Measurements from ENCODE around the gene CRABP2.

The CRABP2 gene

DNA sequence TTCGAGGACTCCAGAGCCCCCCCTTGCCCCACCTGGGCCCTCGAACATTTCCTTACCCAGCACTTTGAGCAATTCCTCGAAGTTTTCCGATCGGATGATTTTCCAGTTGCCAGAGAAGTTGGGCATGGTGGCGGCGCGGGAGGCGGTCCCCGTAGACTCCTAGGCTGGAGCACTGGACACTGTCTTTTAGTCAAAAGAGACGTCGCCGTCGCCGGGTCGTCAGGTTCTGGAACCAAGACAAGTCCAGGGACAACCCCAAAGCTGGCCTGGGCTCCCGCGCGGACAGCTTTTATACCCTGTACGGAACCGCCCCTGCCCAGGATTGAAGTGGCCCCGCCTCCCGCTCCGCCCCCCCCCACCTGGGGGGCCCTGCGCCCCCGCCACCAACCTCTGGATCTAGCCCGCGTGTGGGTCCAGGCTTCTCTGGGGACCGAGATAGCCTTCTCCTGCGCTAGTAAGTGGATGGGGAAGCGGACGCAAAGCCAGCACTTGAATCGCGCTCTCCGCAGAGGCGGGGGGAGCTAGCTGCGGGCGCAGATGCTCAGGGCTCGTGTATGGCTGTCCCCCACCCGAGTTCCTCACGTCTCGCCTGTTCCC is at the start of gene CRABP2:
TSS of gene CRABP2 (minus strand) at position 263 of the 597 bp plus-strand sequence. CDS start at position 126, 137 bp downstream.
- in situ Hi-C loops (cut with HindIII; ENCODE audit: low sequenced_read_pairs), result no loop called here

DNA sequence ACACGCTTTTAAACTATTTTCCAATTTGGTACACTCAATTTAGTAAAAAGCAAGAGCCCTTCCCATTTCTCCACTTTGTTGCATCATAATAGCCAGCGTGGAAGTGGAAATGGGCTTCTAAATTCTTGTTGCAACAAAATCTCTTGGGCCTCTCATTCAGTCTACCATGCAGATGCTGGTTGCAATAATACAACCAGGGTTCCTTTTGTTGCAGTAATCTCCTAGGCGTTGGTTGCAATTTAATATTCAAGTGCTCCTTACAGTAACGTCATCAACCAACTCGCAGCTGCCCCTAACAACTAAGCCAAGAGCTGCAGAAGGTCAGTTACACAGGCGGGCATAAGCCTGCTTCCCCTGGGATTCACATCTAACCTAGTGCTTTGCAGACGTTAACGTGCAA is 48.8 kb upstream of the CRABP2 start:
- in situ Hi-C loops (cut with HindIII; ENCODE audit: low sequenced_read_pairs), result no loop called here

DNA sequence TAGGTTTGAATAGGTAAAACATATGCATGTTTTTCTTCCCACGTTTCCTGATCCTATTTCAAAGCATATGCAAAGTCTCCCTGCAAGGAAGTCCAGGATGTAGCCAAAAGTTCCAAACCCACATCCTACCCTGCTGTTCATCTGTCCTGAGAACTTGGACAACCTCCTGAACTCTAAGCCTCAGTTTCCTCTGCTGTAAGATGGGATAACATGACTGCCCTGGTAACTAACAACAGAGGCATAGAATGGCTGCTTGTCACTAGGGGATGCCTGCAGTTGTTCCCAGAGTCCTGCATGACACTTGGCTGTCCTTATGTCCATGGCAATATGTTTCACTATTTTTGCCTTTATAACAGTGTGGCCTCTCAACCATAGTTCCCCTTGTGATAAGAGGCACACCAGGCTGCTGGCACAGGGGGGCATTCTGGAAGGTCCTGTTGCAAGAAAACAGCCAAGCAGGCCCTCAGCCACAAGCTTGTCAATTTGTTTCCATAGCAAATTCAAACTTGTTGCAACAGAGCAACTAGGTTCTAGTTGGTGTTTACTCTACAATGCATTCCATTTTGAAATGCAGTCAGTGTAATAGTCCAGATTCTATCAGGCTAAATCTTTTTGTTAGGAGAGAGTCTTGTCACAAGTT is 47.6 kb upstream of the CRABP2 start:
- in situ Hi-C loops (cut with HindIII; ENCODE audit: low sequenced_read_pairs), result no loop called here

DNA sequence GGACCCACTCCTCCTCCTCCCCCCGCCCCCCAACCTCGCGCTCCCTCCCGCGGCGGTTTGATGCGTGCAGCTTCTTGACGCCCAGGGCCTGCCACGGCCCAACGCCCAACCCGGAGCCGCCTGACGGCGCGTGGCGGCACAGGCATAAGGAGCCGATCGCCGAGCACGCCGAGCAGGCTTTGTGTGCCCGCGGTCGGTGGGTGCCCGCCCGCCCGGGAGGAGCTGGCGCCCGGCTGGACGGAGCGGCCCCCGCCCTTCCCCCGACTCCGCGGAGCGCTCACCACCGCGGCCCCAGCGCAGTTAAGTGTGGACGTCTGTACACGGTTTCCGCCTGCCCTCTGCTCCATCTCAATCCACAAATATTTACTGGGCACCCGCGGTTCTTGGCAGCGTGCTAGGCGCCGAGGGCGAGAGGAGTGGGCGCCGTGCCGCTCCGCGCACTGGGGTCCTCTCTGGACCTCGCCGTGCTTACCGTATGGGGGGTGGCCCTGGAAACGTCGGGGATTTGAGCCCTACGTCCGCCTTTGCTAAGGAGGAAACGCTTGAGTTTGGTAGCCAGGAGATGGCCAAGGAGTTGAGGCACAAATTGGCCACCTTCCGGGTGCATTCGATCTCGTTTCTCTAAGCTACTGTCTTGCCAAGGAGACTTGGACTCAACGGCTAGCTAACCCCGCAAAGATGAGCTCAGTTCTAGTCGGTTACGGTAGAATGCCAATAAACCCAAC is 46.5 kb upstream of the CRABP2 start:
- in situ Hi-C loops (cut with HindIII; ENCODE audit: low sequenced_read_pairs), result no loop called here

DNA sequence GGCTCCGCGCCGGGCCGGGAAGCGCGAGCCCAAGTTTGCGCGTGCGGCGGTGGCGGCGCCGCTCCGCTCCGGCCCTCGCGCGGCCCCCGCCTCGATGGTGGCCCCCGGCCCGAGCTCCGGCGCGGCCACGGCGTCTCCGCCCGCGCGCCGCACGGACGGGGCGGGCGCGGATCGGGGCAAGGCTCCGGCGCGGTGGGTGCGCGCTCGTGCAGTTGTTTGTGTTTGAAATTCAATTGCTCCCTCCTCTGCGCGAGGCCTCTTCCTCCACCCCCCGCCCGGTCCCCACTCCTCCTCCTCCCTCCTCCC is 46.0 kb upstream of the CRABP2 start, which contains the start of gene HDGF:
TSS of gene HDGF (minus strand) at position 225 of the 306 bp plus-strand sequence. CDS start 246 bp downstream, outside the sequence.
- in situ Hi-C loops (cut with HindIII; ENCODE audit: low sequenced_read_pairs), result no loop called here

DNA sequence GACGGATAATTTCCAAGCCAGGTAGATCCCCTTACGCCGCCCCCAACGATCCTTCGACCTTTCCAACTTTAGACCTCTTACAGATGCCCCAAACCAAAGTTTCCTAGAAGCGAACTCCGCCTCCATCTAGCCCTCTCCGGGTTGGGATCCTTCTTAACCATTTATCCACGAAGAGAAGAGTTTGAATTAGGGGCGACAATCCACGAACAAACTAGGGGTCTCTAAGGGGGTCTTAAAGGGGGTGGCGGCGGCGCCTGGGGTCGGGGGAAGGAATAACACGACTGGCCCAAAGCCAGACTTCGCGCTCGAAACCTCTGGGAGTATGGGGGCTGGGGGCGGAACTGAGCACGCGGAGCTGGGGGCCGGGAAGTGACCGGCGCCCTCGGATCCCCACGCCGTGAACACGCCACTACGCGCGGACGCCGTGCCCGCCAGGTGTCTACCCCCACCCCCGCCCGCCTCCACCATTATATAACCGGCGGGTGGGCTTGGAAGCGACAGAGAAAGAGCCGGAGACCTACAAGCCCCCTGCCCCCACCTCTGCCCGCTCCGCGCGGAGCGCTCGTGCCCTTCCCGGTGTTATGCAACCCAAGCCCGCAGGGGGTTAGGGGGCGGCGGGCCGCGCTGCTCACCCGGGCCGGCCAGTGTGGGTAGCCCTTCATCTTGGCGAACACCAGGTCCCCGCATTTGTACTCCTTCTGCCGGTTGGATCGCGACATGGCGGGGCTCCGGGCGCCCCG is 45.5 kb upstream of the CRABP2 start:
- in situ Hi-C loops (cut with HindIII; ENCODE audit: low sequenced_read_pairs), result no loop called here

DNA sequence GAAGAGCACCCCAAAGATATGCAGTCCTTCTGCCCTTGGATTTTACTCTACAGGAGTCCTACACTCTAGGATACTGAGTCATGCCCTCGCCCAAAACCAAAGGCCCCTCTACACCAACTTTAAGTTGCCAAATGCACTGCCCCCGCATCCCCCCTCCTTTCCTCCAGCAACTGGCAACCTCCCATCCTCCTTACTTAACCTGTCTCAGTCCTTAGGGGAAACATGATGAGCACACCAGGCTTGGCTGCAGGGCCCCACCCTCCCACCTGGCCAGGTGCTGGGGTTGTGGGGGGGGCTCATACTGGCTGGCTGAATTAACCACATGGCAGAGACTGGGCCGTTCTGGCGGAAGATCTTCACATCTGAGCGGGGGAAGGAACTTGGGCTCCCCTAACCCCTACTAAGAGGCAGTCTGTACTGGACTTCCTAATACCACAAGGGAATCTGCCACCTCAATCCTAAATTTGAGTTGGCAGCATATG is 44.8 kb upstream of the CRABP2 start:
- in situ Hi-C loops (cut with HindIII; ENCODE audit: low sequenced_read_pairs), result no loop called here

DNA sequence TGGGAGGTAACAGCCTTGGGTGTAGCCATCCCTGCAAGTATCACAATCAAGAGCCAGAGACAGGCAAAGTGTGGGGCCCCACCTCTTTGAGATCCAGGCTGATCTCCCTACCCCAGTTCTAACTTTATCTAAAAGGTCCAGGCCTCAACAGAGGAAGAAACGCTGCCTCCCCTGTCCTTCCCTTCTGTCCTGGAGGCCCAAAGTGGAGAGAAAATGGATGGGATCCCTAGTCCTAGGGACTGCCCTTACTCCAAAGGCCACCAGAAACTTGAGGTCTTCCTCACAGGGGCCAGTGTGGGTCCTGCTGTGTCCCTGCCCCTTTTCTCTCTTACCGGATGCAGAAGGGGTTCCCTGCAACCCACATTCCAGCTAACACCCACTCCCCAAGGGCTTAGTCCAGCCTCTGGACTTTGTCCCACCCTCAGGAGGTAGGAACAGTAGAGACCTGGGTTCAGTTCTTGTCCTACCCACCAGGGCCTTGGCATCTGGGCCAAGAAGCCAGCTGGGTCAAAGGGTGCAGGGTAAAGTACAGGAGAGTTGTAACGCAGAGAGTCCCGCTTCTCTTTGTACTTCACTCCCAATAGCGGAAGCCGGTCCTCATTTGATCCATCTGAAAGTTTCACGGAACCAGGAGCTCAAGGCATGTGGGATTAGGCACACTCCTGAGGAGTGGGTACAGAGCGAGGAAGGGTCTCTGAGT is 44.2 kb upstream of the CRABP2 start:
- in situ Hi-C loops (cut with HindIII; ENCODE audit: low sequenced_read_pairs), result no loop called here

DNA sequence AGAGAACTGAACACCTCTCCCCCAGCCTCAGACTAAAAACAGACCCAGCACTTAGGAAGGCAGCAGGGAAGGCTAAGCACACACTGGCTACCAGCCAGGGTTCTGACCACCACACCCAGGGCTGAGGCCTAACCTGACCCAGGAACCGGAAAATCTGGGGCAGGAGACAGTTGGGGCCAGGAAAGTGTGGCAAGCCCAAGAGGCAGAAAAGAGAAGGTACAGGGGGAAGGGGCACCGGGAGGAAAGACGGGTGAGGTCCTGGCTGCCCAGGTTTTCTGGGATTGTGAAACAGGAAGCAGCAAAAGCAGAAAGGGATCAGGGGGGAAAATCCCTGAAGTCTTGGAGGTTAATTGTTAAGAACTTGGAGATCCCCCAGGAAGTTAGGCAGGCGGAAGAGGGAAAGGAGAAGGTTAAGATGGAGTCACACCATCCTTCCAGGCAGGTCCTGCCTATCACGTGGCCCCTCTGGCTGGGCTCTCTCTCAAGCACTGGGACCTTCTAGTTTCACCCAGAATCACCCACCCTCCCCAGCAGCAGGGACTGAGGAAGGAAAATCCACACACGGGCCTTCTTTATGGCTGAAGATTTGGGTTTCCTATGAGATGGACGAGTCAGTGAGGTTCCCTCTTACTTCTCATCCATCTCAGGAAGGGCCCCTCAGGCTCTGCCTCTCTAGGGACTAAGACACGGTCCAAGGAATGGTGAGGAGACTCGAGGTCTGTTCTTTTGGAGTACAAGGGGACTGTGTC is 43.5 kb upstream of the CRABP2 start:
- in situ Hi-C loops (cut with HindIII; ENCODE audit: low sequenced_read_pairs), result no loop called here

DNA sequence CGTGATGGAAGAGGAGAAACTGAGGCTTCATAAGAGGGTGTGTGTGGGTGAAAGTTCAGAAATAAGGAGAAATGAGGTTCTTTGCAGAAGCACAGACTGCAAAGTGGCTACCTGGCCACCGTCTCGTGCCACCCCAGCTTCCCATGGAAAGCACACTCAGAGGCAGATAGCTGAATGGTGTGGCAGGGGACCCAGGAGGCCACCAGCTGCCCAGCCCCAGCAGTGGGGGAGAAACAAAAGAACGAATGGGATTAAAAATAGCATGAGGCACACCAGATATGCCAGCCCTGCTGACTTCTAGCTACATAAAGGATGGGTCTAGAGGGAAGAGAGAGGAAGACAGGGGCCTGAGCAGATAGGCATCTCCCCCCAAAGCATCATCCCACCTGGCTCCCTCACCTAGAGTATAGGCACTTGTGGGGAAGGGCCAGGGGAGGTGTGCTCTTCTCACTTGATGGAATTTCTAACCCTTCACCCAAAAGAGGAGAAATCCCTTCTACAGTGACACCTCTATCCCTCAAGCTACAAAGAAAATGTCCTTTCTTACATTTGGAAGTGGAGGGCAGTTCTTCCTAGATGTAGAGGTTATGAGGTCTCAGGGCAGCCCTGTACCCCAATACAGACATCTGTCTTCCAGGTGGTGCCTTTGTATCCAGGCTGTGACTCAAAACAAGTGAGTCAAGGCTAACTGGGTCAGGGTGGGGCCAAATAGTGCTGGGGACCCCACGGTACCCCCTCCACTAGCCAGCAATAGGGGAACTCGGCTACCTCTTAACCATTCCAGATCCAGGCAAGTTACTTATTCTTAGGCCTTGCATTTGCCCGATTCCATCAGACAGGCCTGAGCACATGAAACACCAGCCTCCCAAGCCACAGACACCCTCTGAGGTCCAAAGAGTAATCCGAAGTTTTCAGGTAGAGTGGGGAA is 42.6 kb upstream of the CRABP2 start:
- in situ Hi-C loops (cut with HindIII; ENCODE audit: low sequenced_read_pairs), result no loop called here

DNA sequence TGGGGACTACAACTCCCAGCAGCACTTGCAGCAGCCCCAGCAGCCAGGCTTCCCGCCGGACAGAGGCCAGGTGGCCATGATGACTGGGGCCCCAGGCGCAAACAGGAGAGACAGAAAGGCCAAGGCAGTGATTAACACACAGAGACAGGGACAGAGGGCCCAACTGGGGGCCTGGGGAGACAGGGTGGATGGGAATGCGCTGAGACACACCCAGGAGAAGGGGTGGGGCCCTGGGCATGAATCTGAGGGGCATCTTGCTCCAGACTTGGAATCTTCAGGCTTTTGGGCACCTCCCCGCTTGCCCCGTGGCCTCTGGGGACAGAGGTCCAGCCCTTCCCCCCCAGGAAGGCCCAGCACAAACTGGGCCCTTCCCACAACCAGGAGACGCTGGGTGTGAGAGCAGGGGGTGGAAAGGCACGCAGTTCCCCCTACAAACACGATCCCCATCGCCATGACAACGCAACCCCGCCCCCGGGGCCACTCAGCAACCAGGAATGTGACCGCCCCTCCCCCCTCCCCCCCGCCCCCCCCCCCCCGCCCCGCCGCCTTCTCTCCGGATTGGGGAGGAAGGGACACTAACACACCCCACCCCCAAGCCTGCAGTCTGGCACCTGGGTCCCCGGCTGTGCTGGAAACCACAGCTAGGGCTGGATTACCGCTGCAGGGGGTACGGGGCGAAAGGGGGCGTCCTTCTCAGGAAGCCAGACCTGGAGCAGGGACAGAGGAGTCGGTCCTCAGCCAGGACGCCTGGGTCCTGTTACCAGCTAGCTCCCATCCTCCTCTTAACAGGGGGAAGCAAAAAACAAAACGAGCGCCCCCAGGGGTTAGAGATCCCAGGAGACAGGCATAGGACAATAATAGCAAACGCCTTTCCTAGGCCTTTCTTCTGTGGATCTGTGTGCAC is 41.6 kb upstream of the CRABP2 start:
- in situ Hi-C loops (cut with HindIII; ENCODE audit: low sequenced_read_pairs), result no loop called here

DNA sequence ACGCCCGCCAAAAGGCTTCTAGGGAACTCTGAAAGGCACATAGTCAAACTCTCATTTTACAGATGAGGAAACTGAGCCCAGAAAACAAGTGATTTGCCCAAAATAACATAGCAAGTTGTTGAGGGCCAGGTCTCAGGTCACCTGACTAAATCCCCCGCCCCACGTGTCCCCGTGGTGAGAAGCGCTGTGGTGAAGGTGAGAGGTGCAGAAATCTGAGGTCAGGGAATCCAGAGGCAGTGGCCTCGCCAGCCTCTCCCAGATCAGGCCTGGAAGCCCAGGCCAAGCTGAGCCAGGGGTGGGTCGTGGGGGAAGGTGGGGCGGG is 41.0 kb upstream of the CRABP2 start:
- in situ Hi-C loops (cut with HindIII; ENCODE audit: low sequenced_read_pairs), result no loop called here

DNA sequence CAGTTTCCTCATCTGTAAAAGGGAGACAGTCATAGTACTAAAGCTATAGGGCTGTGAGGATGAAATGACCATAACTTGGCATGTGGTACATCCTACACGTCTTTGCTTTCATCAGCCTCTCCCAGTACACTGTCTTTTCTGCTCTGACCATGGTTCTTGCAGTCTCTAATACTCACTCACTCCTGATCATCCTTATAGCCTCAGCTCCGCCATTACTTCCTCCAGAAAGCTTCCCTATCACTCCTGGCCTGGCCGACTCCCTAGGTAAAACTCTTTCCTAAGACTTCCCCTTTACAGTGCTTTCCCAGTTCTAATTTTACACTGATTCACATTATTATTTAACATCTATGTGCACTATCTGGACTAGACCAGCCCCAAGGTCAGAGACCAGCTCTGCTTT is 40.5 kb upstream of the CRABP2 start:
- in situ Hi-C loops (cut with HindIII; ENCODE audit: low sequenced_read_pairs), result no loop called here

DNA sequence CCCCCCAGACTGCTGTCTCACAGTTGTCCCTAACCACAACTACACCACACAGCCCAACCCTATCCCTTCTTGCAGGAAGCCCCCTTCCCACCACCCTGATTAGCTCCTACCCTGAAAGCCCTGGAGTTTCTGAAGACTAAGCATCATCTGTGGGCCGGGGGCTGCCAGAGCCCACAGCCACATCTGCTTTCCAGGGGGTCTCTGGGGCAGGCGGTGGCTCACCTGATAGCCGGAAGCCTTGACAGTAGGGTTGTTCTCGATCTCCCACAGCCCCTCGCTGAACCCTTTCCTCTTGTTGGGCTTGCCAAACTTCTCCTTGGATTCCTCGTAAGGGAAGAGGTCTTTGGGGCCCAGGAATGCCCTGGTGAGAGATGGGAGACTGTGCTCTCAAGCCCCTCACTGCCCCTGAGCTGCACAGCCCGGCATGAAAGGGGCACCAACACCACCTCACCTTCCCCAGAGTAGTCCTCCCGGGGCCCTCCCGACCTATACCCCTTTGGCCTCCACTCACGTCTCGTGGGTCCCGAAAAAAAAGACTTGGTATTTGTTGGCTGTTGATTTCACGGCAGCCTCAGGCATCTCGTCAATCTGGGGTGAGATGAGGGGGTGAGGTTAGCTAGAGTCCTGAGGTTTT is 39.5 kb upstream of the CRABP2 start:
- in situ Hi-C loops (cut with HindIII; ENCODE audit: low sequenced_read_pairs), result no loop called here

DNA sequence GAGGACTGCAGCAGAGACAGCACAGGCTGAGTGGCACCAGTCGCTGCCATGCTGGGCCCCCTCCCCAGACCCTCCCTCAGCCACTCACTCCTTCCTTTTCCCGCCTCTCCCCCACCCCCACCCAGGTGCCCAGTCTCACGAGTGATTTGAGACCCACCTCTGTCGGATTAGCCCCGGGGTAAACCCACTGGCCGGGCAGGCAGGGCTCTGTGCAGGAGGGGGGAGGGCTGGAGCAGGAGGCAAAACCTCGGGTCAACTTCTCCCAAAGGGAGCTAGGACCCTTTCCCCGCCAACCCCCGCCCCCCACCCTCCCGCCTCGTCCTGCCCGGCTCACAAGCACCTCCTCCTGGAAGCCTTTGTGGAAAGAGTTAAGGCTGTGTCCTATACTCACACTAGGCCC is 39.0 kb upstream of the CRABP2 start:
- in situ Hi-C loops (cut with HindIII; ENCODE audit: low sequenced_read_pairs), result no loop called here

DNA sequence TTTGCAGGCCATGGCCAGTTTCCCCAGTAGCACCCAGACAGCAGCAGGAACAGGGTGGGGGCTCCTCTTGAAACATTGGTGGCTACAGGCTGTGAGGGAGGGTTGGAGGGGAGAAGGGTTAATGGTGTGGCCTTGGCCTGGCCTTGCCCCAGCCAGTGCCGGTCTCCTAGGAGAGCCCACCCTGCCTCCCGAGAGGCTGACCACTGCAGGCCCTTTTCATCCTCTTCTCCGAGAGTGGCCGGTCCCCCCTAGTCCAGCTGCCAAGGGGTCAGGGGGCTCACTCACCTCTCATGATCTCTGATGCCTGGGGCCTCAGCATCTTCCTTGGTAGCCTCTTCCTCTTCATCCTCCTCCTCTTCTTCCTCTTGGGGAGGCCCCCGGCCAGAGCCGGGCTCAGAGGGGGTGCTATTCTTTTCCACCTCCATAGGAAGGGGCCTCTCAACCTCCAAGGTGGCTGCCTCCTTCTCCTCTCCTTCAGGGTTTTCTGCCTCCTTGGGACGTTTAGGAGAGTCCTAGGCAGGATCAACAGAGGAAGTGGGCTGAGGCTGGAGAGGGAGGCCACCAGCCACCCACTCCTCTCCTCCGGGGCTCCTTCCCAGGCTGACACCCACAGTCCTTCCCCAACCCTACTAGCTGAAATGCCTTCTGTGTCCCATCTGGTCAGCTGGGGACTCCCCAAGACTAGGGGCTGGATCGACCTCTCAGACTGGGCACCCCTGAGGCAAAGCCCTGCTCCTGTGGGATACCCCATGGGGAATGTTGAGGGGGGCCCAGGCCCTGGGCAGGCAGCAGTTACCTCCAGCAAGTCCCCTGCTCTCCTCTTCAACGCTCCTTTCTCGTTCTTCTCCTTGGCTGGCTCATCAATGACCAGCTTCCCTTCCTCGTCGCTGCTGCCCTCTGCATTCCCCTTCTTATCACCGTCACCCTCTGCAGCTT is 38.3 kb upstream of the CRABP2 start:
- in situ Hi-C loops (cut with HindIII; ENCODE audit: low sequenced_read_pairs), result no loop called here

DNA sequence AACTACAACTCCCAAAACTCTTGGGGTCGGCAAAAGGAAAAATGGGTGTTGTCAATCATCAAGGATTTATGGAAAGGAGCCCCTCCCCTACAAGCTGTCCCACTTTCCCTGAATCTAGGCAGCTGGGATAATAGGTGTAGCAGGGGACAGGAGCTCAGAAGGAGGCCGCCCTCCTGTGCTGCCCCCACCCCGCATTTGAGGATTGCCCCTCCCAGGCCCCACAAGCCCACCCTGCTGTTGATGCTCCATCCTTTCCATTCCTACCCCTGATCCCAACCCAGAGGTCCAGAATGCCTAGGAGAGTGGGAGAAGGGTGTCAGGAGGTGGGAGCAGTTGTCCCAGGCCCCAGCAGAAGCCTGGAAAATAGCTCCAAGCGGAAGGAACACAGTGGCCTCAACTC is 37.4 kb upstream of the CRABP2 start:
- in situ Hi-C loops (cut with HindIII; ENCODE audit: low sequenced_read_pairs), result no loop called here
